ENCODE measurements around the gene RGS9.

RGS9 gene

GRCh38 chr17:65254166-65254565 is 117.0 kb downstream of the RGS9 start:
- FAIRE-seq, result no peak

GRCh38 chr17:65259281-65259680 is 122.1 kb downstream of the RGS9 start:
- DNase-seq (ENCODE audit: low spot score) (no peak), FAIRE-seq (no peak)

More at GRCh38 chr17:65254166-65254565, 117.0 kb downstream of the RGS9 start:
- no peak for DNase-seq (ENCODE audit: low spot score)

GRCh38 chr17:65259696-65260485 is 122.7 kb downstream of the RGS9 start:
- DNase-seq (ENCODE audit: low spot score), result no peak
- no peak for FAIRE-seq

GRCh38 chr17:65260626-65261025 is 123.5 kb downstream of the RGS9 start:
- DNase-seq (ENCODE audit: low spot score) (no peak), FAIRE-seq (no peak)

GRCh38 chr17:65261152-65261551 is 124.0 kb downstream of the RGS9 start:
- no peak for FAIRE-seq
- no peak for DNase-seq (ENCODE audit: low spot score)

- peak; percentile 20 for DNase-seq (ENCODE audit: low spot score)
- FAIRE-seq, result peak; percentile 57
These were observed 124.8 kb downstream of the RGS9 start for GRCh38 chr17:65261682-65262636.

- no peak for FAIRE-seq
- no peak for DNase-seq (ENCODE audit: low spot score)
These were observed 128.1 kb downstream of the RGS9 start for GRCh38 chr17:65265276-65265675.

GRCh38 chr17:65268832-65269231 is 131.7 kb downstream of the RGS9 start:
- FAIRE-seq (no peak), DNase-seq (ENCODE audit: low spot score) (no peak)

- no peak for FAIRE-seq
- DNase-seq (ENCODE audit: low spot score), result no peak
These were observed 133.5 kb downstream of the RGS9 start for GRCh38 chr17:65270499-65271253.

GRCh38 chr17:65271296-65271695 is 134.1 kb downstream of the RGS9 start:
- no peak for FAIRE-seq
- no peak for DNase-seq (ENCODE audit: low spot score)
